ENCODE results near the gene AUTS2. TPM values are rescaled to one million over a fixed set of nuclear protein-coding genes. Genes with fewer than 3 reads are reported as not detected.

Gene AUTS2
- total and polyA plus RNA-seq, 2 of the 8 experiments (the other 6 are each of a cell fraction or from before 2014, with no cell fraction given) = 25.9 to 101 TPM

DNA sequence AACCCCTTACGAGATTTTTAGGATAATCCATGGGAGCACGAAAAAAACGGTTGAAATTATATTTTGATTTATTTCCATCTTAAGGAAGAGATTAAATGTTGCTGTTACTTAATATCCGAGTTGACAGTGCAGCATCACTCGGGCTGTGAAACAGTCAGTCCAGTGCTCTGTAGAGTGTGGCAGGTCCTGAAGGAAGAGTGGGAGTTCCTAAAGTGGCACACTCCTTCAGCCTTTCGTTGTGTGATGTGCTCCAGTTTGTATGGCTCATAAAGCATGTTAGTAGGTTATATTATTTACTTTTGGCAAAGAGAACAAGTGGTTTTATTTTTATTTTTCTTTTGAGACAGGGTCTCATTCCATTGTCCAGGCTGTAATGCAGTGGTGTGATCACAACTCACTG, 358.3 kb downstream of the AUTS2 start:
- Histone ChIP-seq H4K20me1 (replicated peaks in 1 of 2; ENCODE audit: control insufficient read depth in 1 of 2, insufficient read depth in 2 of 2, low read length in 2 of 2) (no peaks in the 10 kb centered on the region), H3K27ac (ENCODE audit: low read depth, low read length) (no peak overlapping the region), H3K4ac (replicated peaks; ENCODE audit: insufficient read length, low read depth, low read length) (no peak overlapping the region), H4K8ac (ENCODE audit: extremely low read depth, insufficient read depth, low read length) (no peak overlapping the region), H3K23ac (ENCODE audit: insufficient read length) (no peak overlapping the region), H2BK12ac (ENCODE audit: low read depth, low read length) (no peak overlapping the region), H3K9me3 (ENCODE audit: insufficient read depth in 2 of 2, low read depth in 1 of 2, low read length in 1 of 2) (no peaks in the 10 kb centered on the region), H3K27me3 (replicated peaks in 1 of 4; ENCODE audit: control insufficient read depth in 3 of 4, extremely low read depth in 1 of 4, insufficient read depth in 3 of 4, low read length in 3 of 4) (peaks cover 0 to 1% (median 0%) of the 10 kb centered on the region in 4 experiments; a peak in 1 of 7 replicates), H3K18ac (ENCODE audit: extremely low read depth, low read length) (no peak overlapping the region), H3K36me3 (ENCODE audit: control insufficient read depth in 2 of 4, insufficient read depth in 4 of 4, low read length in 3 of 4) (no peaks in the 10 kb centered on the region), H2BK15ac (ENCODE audit: low read length) (no peak overlapping the region), H3K9ac (replicated peaks in 1 of 4; ENCODE audit: extremely low read depth in 1 of 4, low read depth in 3 of 4, low read length in 3 of 4) (no peak overlapping the region), H3K4me2 (ENCODE audit: insufficient read depth in 1 of 2, low read depth in 2 of 2, low read length in 2 of 2) (no peak overlapping the region), H4K91ac (replicated peaks; ENCODE audit: insufficient read length, low read length) (no peak overlapping the region), H3K79me1 (ENCODE audit: low read depth, low read length) (no peaks in the 10 kb centered on the region), H3K14ac (ENCODE audit: insufficient read length) (no peak overlapping the region), H3K4me1 (replicated peaks in 1 of 4; ENCODE audit: control insufficient read depth in 3 of 4, insufficient read depth in 4 of 4, low read length in 3 of 4) (no peaks in the 10 kb centered on the region), H2BK120ac (replicated peaks; ENCODE audit: low read depth, low read length) (no peak overlapping the region), H3K23me2 (ENCODE audit: low read depth, low read length) (no peaks in the 10 kb centered on the region), H3K4me3 (ENCODE audit: extremely low read depth in 1 of 4, insufficient read depth in 2 of 4, low read depth in 3 of 4, low read length in 4 of 4) (no peak overlapping the region), H2BK20ac (ENCODE audit: low read length) (no peak overlapping the region), H3K79me2 (ENCODE audit: control insufficient read depth in 1 of 2, insufficient read depth in 2 of 2, low read length in 2 of 2) (no peaks in the 10 kb centered on the region), H3K56ac (replicated peaks; ENCODE audit: insufficient read length, low read depth, low read length) (no peak overlapping the region), H2AK5ac (ENCODE audit: low read depth, low read length) (no peak overlapping the region), H2BK5ac (ENCODE audit: low read depth, low read length) (no peak overlapping the region), H4K5ac (ENCODE audit: insufficient read length, low read depth, low read length) (no peak overlapping the region), H2AFZ (ENCODE audit: low read length) (no peak overlapping the region)
- ChIA-PET CTCF (ENCODE audit: partially characterized antibody) (no interaction called here), POLR2A (ENCODE audit: partially characterized antibody) (no interaction called here)
- no peak for FAIRE-seq
- 86% methylated on average over 6 of the region's 6 CpGs; no CpG with 5 or more reads in 1 of the 2 experiments for WGBS, 2 experiments (ENCODE audit: extremely low coverage in 1 of 2, insufficient coverage in 1 of 2, insufficient read length in 1 of 2, insufficient replicate concordance in 2 of 2, low coverage in 1 of 2, low lambda C conversion rate in 2 of 2, missing lambda C conversion rate in 1 of 2)
- no peak for DNase-seq (ENCODE audit: low read depth in 1 of 2, low spot score in 2 of 2)
- TF ChIP-seq, protein P1, sequence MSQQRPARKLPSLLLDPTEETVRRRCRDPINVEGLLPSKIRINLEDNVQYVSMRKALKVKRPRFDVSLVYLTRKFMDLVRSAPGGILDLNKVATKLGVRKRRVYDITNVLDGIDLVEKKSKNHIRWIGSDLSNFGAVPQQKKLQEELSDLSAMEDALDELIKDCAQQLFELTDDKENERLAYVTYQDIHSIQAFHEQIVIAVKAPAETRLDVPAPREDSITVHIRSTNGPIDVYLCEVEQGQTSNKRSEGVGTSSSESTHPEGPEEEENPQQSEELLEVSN (IDR thresholded peaks at IDR 0.05) = no peak
- no peak for TF ChIP-seq SUZ12 (IDR thresholded peaks at IDR 0.05; ENCODE audit: low read length)
- TF ChIP-seq, protein P2, sequence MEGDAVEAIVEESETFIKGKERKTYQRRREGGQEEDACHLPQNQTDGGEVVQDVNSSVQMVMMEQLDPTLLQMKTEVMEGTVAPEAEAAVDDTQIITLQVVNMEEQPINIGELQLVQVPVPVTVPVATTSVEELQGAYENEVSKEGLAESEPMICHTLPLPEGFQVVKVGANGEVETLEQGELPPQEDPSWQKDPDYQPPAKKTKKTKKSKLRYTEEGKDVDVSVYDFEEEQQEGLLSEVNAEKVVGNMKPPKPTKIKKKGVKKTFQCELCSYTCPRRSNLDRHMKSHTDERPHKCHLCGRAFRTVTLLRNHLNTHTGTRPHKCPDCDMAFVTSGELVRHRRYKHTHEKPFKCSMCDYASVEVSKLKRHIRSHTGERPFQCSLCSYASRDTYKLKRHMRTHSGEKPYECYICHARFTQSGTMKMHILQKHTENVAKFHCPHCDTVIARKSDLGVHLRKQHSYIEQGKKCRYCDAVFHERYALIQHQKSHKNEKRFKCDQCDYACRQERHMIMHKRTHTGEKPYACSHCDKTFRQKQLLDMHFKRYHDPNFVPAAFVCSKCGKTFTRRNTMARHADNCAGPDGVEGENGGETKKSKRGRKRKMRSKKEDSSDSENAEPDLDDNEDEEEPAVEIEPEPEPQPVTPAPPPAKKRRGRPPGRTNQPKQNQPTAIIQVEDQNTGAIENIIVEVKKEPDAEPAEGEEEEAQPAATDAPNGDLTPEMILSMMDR (IDR thresholded peaks at IDR 0.05; ENCODE audit: control extremely low read depth in 1 of 3, insufficient read depth in 1 of 3, low read depth in 1 of 3, low read length in 3 of 3) = no peak
- TF ChIP-seq CBX8 (IDR thresholded peaks at IDR 0.05; ENCODE audit: borderline replicate concordance, low read depth, low read length) = no peak
- TF ChIP-seq RAD21 (IDR thresholded peaks at IDR 0.05 in 1 of 2, conservative IDR thresholded peaks at IDR 0.05 in 1 of 2; ENCODE audit: low read depth in 2 of 2, low read length in 2 of 2) = no peak
- TF ChIP-seq NRF1 (IDR thresholded peaks at IDR 0.05; ENCODE audit: low read depth, low read length) = no peak
- TF ChIP-seq BCL11A (IDR thresholded peaks at IDR 0.05; ENCODE audit: low read depth in 2 of 2, low read length in 2 of 2) = no peak
- TF ChIP-seq POLR2A (IDR thresholded peaks at IDR 0.05; ENCODE audit: control extremely low read depth in 1 of 2, low read depth in 2 of 2, low read length in 2 of 2) = no peak
- TF ChIP-seq, protein P3, sequence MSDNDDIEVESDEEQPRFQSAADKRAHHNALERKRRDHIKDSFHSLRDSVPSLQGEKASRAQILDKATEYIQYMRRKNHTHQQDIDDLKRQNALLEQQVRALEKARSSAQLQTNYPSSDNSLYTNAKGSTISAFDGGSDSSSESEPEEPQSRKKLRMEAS (IDR thresholded peaks at IDR 0.05) = no peak
- TF ChIP-seq RNF2 (IDR thresholded peaks at IDR 0.05; ENCODE audit: borderline replicate concordance, low read depth, low read length, missing control alignments, poor library complexity, severe bottlenecking) = no peak
